Spleen (tissue), 11 donors: Measurements from ENCODE around the gene CTTNBP2NL. TPM values are rescaled to one million over a fixed set of nuclear protein-coding genes. Genes with fewer than 3 reads are reported as not detected.

Experiments used
- DNase-seq: peaks from one replicate; pipeline ENCODE4 v3.0.0-alpha.2; 2020
- H3K27ac ChIP-seq, 8 donors: fragments of 200-600 bp; sonication (generic) in 7 of 8; 1 replicate in 4 of 8; 2 replicates in 4 of 8; pipeline versions ENCODE4 v1.5.0 to v1.8.0; 2016 to 2021; ENCODE audit warnings: inconsistent platforms in 4 of 8, mild to moderate bottlenecking in 4 of 8, moderate library complexity in 1 of 8
- H3K27me3 ChIP-seq, 7 donors: fragments of 200-600 bp; sonication (generic) in 6 of 7; replicated peaks in 1 of 7; 1 replicate in 4 of 7; 2 replicates in 3 of 7; pipeline versions ENCODE4 v1.5.0 to v1.8.0; 2016 to 2021; ENCODE audit warnings: inconsistent platforms in 3 of 7, mild to moderate bottlenecking in 1 of 7
- H3K36me3 ChIP-seq, 6 donors: fragments of 200-600 bp; sonication (generic) in 5 of 6; 1 replicate in 4 of 6; 2 replicates in 2 of 6; pipeline versions ENCODE4 v1.5.0 to v1.8.0; 2016 to 2021; ENCODE audit warnings: inconsistent platforms in 2 of 6
- H3K4me1 ChIP-seq, 6 donors: fragments of 200-600 bp; sonication (generic) in 5 of 6; 1 replicate in 3 of 6; 2 replicates in 3 of 6; pipeline versions ENCODE4 v1.5.0 to v1.8.0; 2016 to 2021; ENCODE audit warnings: inconsistent platforms in 3 of 6
- H3K4me3 ChIP-seq, 8 donors: fragments of 200-600 bp; sonication (generic) in 7 of 8; 1 replicate in 4 of 8; 2 replicates in 4 of 8; pipeline versions ENCODE4 v1.5.0 to v1.8.0; 2016 to 2021; ENCODE audit warnings: inconsistent platforms in 4 of 8, mild to moderate bottlenecking in 4 of 8, moderate library complexity in 2 of 8
- H3K9me3 ChIP-seq, 8 donors: fragments of 200-600 bp; sonication (generic) in 7 of 8; 1 replicate in 4 of 8; 2 replicates in 4 of 8; pipeline versions ENCODE4 v1.5.0 to v1.8.0; 2016 to 2021; ENCODE audit warnings: inconsistent platforms in 4 of 8
- POLR2A ChIP-seq, 3 donors: fragments of 450-650 bp; IDR thresholded peaks; one replicate each; pipeline ENCODE4 v1.5.1; 2017; ENCODE audit warnings: antibody characterized with exemption in 3 of 3, mild to moderate bottlenecking in 1 of 3
- POLR2AphosphoS5 ChIP-seq, 3 donors: sonication (generic); formaldehyde crosslinking; IDR thresholded peaks; one replicate each; pipeline ENCODE4 v1.5.1; 2017; ENCODE audit warnings: antibody characterized with exemption in 3 of 3
- WGBS, 5 donors: extraction: QIAGEN DNeasy Blood & Tissue Kit in 3 of 5; methylation state at CpG; one replicate each; pipeline versions ENCODE4 v1.1.5 to v1.1.7; 2013 to 2018; 5-methylcytosine and 5-hydroxymethylcytosine counted together
- intact Hi-C: fragments of 100-400 bp; cut with DNase I; formaldehyde crosslinking; loops from one replicate; pipeline ENCODE4 v1.15.0; 2023; ENCODE audit warnings: low total_unique reads
- polyA plus RNA-seq, 3 donors: library from polyadenylated mRNA; stranded (reverse); fragments of 200-250 nt; gene quantifications; one replicate each; pipeline ENCODE4 v1.2.1, GENCODE V29; 2013
- total RNA-seq, 7 donors: library from RNA; depleted of rRNA in 3 of 7; stranded (reverse); fragments of >200 nt in 3 of 7; fragmentation: NEBNext Ultra II Directional in 4 of 7; extraction: Animal tissue kit (Norgen Biotek cat#: 25700) in 4 of 7; gene quantifications; one replicate each; pipeline versions ENCODE4 v1.1.0 to v1.2.1, GENCODE V29; 2016 to 2021
- TF ChIP-seq, protein P1 (sequence below), 11 experiments: fragments of 200-600 bp in 7 of 11; fragments of 450-650 bp in 4 of 11; sonication (generic) in 4 of 11; IDR thresholded peaks in 8 of 11; conservative IDR thresholded peaks in 3 of 11; 1 replicate in 7 of 11; 2 replicates in 4 of 11; pipeline versions ENCODE4 v1.4.0 to v1.8.0; 2016 to 2021; ENCODE audit warnings: antibody characterized with exemption in 11 of 11, inconsistent platforms in 4 of 11, mild to moderate bottlenecking in 1 of 11
- donor health status: healthy with polysubstance abuse.
- donor health status: DM: no; HTN: no; CAD: no; lungs with moderate emphysema.
- donor health status: DM: no; HTN: no; CAD: no.
- donor health status: Bipolar disorder and iron deficiency.
- donor health status: healthy.
- donor health status: DM: no; HTN: no; CAD: no.
- donor health status: DM: yes; HTN: yes; CAD: no.

CTTNBP2NL gene
- total and polyA plus RNA-seq, 10 donors: 1.9 to 48.1 (median 24.0) TPM

DNA sequence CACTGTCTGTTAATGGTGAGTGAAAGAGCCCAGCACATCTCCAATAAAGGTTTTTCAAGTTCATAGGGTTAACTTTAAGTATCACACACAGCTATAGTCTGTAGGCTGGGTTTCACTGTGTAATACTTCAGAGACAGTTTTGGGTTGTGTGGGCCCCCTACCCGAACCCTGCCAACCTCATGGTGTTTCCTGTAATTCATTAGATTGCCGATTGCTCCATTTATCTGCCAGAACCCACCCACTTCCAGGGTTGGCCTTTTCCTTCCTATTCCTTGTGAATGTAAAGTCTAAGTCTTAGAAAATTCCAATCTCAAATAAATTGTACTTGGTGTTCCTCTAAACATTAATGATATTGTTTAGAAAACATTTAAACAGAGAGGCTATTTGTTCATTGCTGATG lies 43.6 kb downstream of the CTTNBP2NL start:
- H3K36me3 ChIP-seq: no peaks in the 10 kb centered on the region
- DNase-seq: no peak
- 13 to 37% (median 29%) methylated on average over 2 of the region's 2 CpGs for WGBS, 5 donors
- no peak overlapping the region for H3K4me3 ChIP-seq
- TF ChIP-seq, protein P1, sequence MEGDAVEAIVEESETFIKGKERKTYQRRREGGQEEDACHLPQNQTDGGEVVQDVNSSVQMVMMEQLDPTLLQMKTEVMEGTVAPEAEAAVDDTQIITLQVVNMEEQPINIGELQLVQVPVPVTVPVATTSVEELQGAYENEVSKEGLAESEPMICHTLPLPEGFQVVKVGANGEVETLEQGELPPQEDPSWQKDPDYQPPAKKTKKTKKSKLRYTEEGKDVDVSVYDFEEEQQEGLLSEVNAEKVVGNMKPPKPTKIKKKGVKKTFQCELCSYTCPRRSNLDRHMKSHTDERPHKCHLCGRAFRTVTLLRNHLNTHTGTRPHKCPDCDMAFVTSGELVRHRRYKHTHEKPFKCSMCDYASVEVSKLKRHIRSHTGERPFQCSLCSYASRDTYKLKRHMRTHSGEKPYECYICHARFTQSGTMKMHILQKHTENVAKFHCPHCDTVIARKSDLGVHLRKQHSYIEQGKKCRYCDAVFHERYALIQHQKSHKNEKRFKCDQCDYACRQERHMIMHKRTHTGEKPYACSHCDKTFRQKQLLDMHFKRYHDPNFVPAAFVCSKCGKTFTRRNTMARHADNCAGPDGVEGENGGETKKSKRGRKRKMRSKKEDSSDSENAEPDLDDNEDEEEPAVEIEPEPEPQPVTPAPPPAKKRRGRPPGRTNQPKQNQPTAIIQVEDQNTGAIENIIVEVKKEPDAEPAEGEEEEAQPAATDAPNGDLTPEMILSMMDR (IDR thresholded peaks at IDR 0.05 in 8 of 11, conservative IDR thresholded peaks at IDR 0.05 in 3 of 11): no peak
- TF ChIP-seq POLR2AphosphoS5 (IDR thresholded peaks at IDR 0.05) (no peak), POLR2A (IDR thresholded peaks at IDR 0.05) (no peak)
- H3K4me1 ChIP-seq: peaks cover 0 to 24% (median 13%) of the 10 kb centered on the region in 6 donors
- H3K9me3 ChIP-seq: peaks cover 0 to 4% (median 0%) of the 10 kb centered on the region in 8 donors
- no peaks in the 10 kb centered on the region for H3K27me3 ChIP-seq
- H3K27ac ChIP-seq: peak overlapping the region in 6 of 8 donors; percentile 39 to 66 (median 46)
- intact Hi-C loops: no loop called here

- DNase-seq: no peak
- Histone ChIP-seq H3K36me3 (no peaks in the 10 kb centered on the region), H3K27ac (peak overlapping the region in 2 of 8 donors; percentile 5 to 66), H3K4me1 (peaks cover 0 to 24% (median 12%) of the 10 kb centered on the region in 6 donors), H3K9me3 (peaks cover 0 to 4% (median 0%) of the 10 kb centered on the region in 8 donors), H3K4me3 (no peak overlapping the region), H3K27me3 (no peaks in the 10 kb centered on the region)
- WGBS, 5 donors: 76 to 87% (median 84%) methylated on average over 5 of the region's 5 CpGs
- intact Hi-C loops: no loop called here
- TF ChIP-seq, protein P1 (IDR thresholded peaks at IDR 0.05 in 8 of 11, conservative IDR thresholded peaks at IDR 0.05 in 3 of 11): no peak
- TF ChIP-seq POLR2A (IDR thresholded peaks at IDR 0.05) (no peak), POLR2AphosphoS5 (IDR thresholded peaks at IDR 0.05) (no peak)
Observed at GRCh38 chr1:112440574-112440973, 44.6 kb downstream of the CTTNBP2NL start.

GRCh38 chr1:112444269-112444668 lies 48.3 kb downstream of the CTTNBP2NL start:
- Histone ChIP-seq H3K4me1 (peaks cover 0 to 18% (median 8%) of the 10 kb centered on the region in 6 donors), H3K36me3 (peaks cover 0 to 6% (median 0%) of the 10 kb centered on the region in 6 donors), H3K9me3 (no peaks in the 10 kb centered on the region), H3K27ac (no peak overlapping the region), H3K4me3 (no peak overlapping the region), H3K27me3 (no peaks in the 10 kb centered on the region)
- intact Hi-C loops: no loop called here
- DNase-seq: no peak
- WGBS, 5 donors: 74 to 86% (median 83%) methylated on average over 1 of the region's 1 CpG
- TF ChIP-seq POLR2AphosphoS5 (IDR thresholded peaks at IDR 0.05) (no peak), POLR2A (IDR thresholded peaks at IDR 0.05) (no peak)
- TF ChIP-seq, protein P1 (IDR thresholded peaks at IDR 0.05 in 8 of 11, conservative IDR thresholded peaks at IDR 0.05 in 3 of 11): no peak

GRCh38 chr1:112445596-112445995 lies 49.6 kb downstream of the CTTNBP2NL start:
- TF ChIP-seq POLR2A (IDR thresholded peaks at IDR 0.05) (no peak), POLR2AphosphoS5 (IDR thresholded peaks at IDR 0.05) (no peak)
- TF ChIP-seq, protein P1 (IDR thresholded peaks at IDR 0.05 in 8 of 11, conservative IDR thresholded peaks at IDR 0.05 in 3 of 11): no peak
- Histone ChIP-seq H3K4me1 (peaks cover 0 to 12% (median 7%) of the 10 kb centered on the region in 6 donors), H3K27me3 (no peaks in the 10 kb centered on the region), H3K9me3 (no peaks in the 10 kb centered on the region), H3K27ac (no peak overlapping the region), H3K36me3 (peaks cover 0 to 7% (median 0%) of the 10 kb centered on the region in 6 donors), H3K4me3 (no peak overlapping the region)
- intact Hi-C loops: no loop called here
- no peak for DNase-seq
- 77 to 93% (median 86%) methylated on average over 1 of the region's 1 CpG for WGBS, 5 donors
